Heart left ventricle (tissue), 13 donors: ENCODE results near the gene MYH7B.
A peak's percentile ranks its signal among the peaks of the same experiment; 100 is the strongest.

Source experiments
- POLR2A ChIP-seq, 2 donors: fragments of 450-650 bp; IDR thresholded peaks; one replicate each; pipeline ENCODE4 v1.6.1; 2017; ENCODE audit warnings: antibody characterized with exemption in 2 of 2, mild to moderate bottlenecking in 2 of 2, moderate library complexity in 2 of 2
- TF ChIP-seq, protein P1 (sequence below), 12 donors: fragments of 200-600 bp; sonication (generic) in 4 of 12; IDR thresholded peaks; one replicate each; pipeline versions ENCODE4 v1.5.0 to v1.8.0; 2018 to 2022; ENCODE audit warnings: antibody characterized with exemption in 12 of 12, mild to moderate bottlenecking in 5 of 12
- donor health status: ischemic (EF 13 %, LVEDD 7.1; RV severe dilation, severe dysfunction).
- donor health status: DM: no; HTN: yes; CAD: no.
- donor health status: DM: no; HTN: no; CAD: no.
- donor health status: ischemic (EF 25% LVEDD 6.9; RV normal size, moderate dysfunction).
- donor health status: ischemic (EF 25% LVEDD 5.7; RV mildly dilated, moderate dysfunction).
- donor health status: ischemic (EF 35%, LVEDD 5.7; RV mildly dilated, moderate dysfunction).
- donor health status: nonischemic (EF 11% LVEDD 7.7; RV severe dilation, severe dysfunction).
- donor health status: DM: yes; HTN: yes; CAD: no.
- donor health status: PGD.
- donor health status: ischemic (EF 29% LVEDD 5.4; RV normal size, mild dysfunction).
- donor health status: nonischemic (EF 23%, LVEDD 6.1; RV moderate dilation, normal function).

DNA sequence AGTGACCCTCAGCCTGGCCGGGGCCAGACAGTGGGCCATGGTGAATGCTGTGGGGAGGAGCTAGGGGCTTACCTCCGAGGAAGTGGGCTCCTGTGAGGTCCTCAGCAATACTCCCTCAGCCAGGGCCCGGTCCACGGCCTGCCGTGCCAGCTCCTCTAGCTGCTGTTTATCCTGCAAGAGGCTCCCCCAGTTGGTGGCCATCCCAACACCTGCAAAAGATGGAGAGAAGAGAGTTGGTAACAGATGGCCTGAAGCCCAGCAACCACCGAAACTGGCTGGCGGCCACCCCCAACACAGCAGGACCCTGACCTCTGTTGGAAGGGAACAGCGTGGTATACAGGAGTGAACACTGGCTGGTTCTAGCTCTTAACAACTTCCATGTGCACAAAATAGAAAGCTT is 4.0 kb upstream of the MYH7B start:
- TF ChIP-seq, protein P1, sequence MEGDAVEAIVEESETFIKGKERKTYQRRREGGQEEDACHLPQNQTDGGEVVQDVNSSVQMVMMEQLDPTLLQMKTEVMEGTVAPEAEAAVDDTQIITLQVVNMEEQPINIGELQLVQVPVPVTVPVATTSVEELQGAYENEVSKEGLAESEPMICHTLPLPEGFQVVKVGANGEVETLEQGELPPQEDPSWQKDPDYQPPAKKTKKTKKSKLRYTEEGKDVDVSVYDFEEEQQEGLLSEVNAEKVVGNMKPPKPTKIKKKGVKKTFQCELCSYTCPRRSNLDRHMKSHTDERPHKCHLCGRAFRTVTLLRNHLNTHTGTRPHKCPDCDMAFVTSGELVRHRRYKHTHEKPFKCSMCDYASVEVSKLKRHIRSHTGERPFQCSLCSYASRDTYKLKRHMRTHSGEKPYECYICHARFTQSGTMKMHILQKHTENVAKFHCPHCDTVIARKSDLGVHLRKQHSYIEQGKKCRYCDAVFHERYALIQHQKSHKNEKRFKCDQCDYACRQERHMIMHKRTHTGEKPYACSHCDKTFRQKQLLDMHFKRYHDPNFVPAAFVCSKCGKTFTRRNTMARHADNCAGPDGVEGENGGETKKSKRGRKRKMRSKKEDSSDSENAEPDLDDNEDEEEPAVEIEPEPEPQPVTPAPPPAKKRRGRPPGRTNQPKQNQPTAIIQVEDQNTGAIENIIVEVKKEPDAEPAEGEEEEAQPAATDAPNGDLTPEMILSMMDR (IDR thresholded peaks at IDR 0.05): peak in 2 of 12 donors; percentile 6 to 10
- TF ChIP-seq POLR2A (IDR thresholded peaks at IDR 0.05): no peak
